Stimulated activated naive CD8-positive, alpha-beta T cell treated with anti-CD3 and anti-CD28 coated beads, Interleukin-15, Interleukin-2, amounts not matched to agents 100 ng/mL and 50 ng/mL, for 24 hours (primary cell): ENCODE measurements around the gene DNAH1.

Experiments used
- H3K27ac Mint-ChIP-seq: one replicate; pipeline ENCODE4 v1.8.0; 2021; ENCODE audit warnings: mild to moderate bottlenecking, mixed read lengths
- H3K27me3 Mint-ChIP-seq: one replicate; pipeline ENCODE4 v1.8.0; 2021; ENCODE audit warnings: mixed read lengths
- H3K36me3 Mint-ChIP-seq: one replicate; pipeline ENCODE4 v1.8.0; 2021; ENCODE audit warnings: low read depth, mixed read lengths
- H3K4me1 Mint-ChIP-seq: one replicate; pipeline ENCODE4 v1.8.0; 2021; ENCODE audit warnings: low read depth, mixed read lengths
- H3K4me3 Mint-ChIP-seq: one replicate; pipeline ENCODE4 v1.8.0; 2021; ENCODE audit warnings: mild to moderate bottlenecking, mixed read lengths
- H3K9me3 Mint-ChIP-seq: one replicate; pipeline ENCODE4 v1.8.0; 2021; ENCODE audit warnings: mixed read lengths

The DNAH1 gene

DNA sequence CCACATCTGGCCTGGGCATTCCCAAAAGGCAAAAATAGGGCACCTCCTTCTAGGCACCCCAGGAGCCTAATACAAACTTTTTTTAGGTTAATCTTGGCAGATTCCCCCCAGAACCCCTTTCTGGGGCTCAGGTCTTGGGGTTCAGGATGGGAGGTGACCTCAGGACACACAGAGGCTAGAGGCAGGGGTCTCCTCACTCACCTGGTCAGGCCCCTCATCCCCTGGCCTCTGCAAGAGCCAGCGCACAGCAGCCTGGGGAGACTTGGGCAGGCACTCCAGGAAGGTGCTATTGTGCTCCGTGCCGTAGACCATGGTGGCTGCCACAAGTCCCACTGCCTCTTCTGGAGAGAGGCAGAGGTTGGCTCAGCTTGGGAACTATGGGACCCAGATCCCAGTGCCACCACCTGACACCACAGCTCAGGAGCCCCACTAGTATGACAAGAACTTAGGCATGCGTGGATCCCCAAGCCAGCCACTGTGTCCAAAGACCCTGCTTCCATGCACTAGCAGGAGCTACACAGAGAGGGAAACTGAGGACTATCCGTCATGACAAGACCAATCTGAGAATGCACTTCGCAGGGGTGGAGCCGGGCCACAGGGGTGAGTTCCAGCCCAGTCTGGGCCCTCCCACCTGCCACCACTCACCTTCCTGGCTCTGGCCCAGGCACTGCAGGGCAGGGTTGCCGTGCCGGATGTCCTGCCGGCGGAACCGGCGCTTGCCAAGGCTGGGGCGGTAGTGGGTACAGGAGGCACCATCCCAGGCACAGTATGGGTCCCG is 121.4 kb downstream of the DNAH1 start:
- no peaks in the 10 kb centered on the region for H3K27me3 Mint-ChIP-seq
- H3K9me3 Mint-ChIP-seq, result no peaks in the 10 kb centered on the region
- no peak overlapping the region for H3K4me3 Mint-ChIP-seq
- H3K36me3 Mint-ChIP-seq, result no peaks in the 10 kb centered on the region
- H3K27ac Mint-ChIP-seq, result no peak overlapping the region
- H3K4me1 Mint-ChIP-seq, result no peaks in the 10 kb centered on the region

DNA sequence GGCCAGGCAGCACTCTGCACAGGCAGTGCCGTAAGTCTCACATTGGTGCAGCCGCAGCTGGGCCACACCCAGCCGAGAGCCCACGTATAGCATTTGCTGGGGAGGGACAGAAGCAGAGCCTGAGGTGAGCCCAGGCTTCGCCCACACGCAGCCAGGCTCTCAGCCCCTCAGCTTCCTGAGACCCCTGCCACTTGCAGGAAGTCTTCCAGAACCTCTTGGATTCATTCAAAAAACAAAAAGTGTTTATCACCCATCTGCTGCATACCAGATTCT is 121.9 kb downstream of the DNAH1 start:
- Mint-ChIP-seq H3K9me3 (no peaks in the 10 kb centered on the region), H3K4me3 (no peak overlapping the region), H3K27me3 (no peaks in the 10 kb centered on the region), H3K36me3 (no peaks in the 10 kb centered on the region), H3K27ac (no peak overlapping the region), H3K4me1 (no peaks in the 10 kb centered on the region)

DNA sequence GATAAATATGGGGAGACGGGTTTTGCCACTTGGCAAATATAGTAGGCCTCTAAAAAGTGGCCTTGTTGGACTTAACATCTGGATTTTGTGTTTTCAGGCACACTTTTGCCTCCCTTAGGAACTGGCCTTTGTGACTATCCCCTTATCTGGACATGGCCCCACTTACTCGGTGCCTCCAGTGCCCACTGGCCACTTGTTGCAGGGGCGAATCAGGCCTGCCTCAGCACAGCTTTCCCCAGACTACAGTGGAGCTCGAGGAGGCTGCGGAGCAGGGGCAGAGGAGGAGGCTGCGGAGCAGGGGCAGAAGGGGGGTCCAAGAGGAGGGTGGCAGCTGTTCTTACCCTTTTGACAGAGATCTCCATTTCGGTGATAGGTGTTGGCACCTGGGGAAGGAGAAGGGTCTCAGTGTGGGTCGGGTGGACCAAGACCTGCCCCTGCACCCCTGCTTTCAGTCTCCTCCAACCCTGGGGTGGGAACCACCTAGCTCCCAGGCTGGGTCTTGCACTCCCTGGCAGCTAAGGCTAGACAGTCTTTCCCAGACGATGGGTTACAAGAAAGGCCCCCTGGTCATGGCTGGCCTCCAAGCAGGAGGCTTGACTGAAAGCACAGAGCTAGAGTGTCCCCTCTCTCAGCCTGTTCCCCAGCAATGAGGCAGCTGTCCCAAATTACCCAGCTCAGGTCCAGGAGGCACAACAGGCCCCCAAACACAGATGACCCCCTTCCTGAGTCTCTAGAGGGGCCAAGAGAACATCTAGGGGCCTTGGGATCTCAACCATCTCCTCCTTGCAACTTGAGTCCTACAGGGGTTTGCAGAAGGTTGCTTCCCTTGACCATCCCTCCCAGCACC is 122.7 kb downstream of the DNAH1 start:
- Mint-ChIP-seq H3K27ac (no peak overlapping the region), H3K4me1 (no peaks in the 10 kb centered on the region), H3K9me3 (no peaks in the 10 kb centered on the region), H3K4me3 (no peak overlapping the region), H3K36me3 (no peaks in the 10 kb centered on the region), H3K27me3 (no peaks in the 10 kb centered on the region)

DNA sequence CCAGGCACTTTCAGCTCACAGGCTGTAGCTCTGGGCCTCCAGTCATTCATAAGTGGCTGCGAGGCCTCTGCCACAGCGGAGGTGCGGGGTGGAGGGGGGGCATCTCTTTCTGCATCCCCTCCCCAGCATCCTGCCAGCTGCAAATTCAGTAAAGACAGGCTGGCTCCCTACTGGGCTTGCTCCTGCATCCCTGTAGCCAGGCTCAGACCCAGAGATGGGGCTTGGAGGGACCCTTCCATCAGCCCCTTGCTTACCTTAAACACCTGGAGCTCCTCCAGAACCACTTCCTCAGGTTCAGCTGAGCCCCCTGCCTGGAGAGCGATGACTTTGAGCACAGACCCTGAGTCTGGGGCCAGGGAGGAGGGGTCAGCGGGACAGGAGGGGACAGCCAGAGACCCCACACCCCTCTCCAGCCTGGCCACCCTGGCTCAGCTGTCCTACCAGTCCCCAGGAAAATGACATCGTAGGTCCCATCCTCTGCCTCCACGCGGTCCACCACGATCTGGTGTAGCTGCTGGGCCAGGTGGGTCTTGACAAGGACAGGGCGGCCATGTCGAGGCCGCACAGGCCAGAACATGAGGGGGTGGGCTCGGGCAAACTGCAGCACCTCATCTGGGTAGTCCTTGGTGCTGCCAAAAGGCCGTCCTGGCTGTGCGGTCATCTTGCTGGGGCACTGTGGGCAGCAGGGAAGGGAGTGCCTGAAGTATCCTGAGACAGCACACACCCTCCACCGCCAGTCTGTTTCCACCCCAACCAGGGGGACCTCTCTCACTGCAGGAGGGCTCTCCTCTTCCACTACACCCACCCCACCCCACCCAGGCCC is 123.5 kb downstream of the DNAH1 start:
- Mint-ChIP-seq H3K36me3 (no peaks in the 10 kb centered on the region), H3K9me3 (no peaks in the 10 kb centered on the region), H3K27me3 (no peaks in the 10 kb centered on the region), H3K4me3 (no peak overlapping the region), H3K4me1 (no peaks in the 10 kb centered on the region), H3K27ac (no peak overlapping the region)

DNA sequence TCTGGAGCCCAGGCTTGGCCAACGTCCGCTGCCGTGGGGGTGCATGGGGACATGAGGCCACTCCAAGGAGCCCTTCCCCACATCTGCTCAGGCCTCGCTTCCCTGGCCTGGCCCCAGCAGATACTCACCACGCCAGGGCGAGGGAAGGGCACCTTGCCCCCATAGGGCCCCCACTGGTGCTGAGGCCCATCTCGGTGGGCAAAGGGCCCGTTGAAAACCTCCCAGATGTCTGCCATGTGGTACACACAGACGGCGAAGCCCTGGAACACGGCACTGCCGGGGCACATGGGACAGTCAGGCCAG is 124.1 kb downstream of the DNAH1 start:
- H3K27ac Mint-ChIP-seq, result no peak overlapping the region

DNA sequence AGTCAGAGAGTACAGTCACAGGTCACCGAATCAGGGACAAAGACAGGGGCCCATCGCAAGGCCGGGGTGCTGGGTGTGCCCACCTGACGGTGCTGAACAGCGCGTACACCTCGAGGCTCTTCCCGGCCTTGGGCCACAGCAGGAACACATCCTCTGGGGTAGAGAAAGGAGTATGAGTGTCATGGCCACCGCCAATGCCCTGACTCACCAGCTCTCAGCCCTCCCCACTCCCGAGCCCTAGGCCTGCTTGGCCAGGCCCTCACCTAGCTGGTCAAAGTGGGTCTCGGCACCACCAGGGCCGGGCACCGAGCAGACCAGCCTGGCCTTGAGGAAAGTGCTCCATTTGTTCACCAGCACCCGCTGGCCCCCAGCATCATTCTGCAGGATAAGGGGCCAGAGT is 124.6 kb downstream of the DNAH1 start:
- Mint-ChIP-seq H3K36me3 (no peaks in the 10 kb centered on the region), H3K9me3 (no peaks in the 10 kb centered on the region), H3K27ac (no peak overlapping the region)

More for the DNA sequence above, 124.1 kb downstream of the DNAH1 start:
- H3K36me3 Mint-ChIP-seq, result no peaks in the 10 kb centered on the region
- no peaks in the 10 kb centered on the region for H3K27me3 Mint-ChIP-seq
- no peaks in the 10 kb centered on the region for H3K4me1 Mint-ChIP-seq
- no peaks in the 10 kb centered on the region for H3K9me3 Mint-ChIP-seq
- no peak overlapping the region for H3K4me3 Mint-ChIP-seq

DNA sequence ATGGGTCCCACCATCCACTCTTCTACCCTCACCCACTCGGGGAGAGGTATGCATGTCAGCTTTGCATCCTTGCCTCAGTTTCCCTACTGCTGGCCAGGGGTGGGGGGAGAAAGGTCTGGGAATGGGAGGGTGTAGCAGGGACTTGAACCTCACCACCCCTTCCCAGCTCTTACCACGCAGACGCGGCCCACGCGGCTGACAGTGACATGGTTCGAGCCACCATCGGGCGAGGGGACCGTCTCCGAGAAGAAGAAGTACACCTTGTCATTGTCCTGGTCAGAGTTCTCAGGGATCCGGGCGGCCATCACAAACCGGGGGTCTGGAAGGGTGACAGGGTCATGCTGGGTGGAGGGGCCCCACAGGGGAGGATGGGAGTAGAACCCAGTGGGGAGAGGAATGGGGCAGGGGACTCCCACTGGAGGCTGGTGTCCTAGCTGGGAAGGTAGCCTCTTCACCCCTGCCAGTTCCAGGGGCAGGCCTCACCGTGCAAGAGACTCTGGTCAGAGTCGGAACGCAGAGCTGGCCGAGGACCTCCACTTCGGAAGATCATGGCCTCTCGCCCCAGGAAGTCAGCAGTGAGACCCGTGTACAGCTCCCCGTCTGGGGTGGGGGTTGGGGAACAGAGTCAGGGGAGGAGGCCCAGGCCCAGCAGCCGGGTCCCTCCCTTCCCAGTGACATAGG is 125.1 kb downstream of the DNAH1 start:
- Mint-ChIP-seq H3K27me3 (no peaks in the 10 kb centered on the region), H3K4me1 (no peaks in the 10 kb centered on the region), H3K36me3 (no peaks in the 10 kb centered on the region), H3K27ac (no peak overlapping the region), H3K4me3 (no peak overlapping the region), H3K9me3 (no peaks in the 10 kb centered on the region)

More for the DNA sequence above, 124.6 kb downstream of the DNAH1 start:
- H3K4me3 Mint-ChIP-seq, result no peak overlapping the region
- H3K4me1 Mint-ChIP-seq, result no peaks in the 10 kb centered on the region
- H3K27me3 Mint-ChIP-seq, result no peaks in the 10 kb centered on the region

DNA sequence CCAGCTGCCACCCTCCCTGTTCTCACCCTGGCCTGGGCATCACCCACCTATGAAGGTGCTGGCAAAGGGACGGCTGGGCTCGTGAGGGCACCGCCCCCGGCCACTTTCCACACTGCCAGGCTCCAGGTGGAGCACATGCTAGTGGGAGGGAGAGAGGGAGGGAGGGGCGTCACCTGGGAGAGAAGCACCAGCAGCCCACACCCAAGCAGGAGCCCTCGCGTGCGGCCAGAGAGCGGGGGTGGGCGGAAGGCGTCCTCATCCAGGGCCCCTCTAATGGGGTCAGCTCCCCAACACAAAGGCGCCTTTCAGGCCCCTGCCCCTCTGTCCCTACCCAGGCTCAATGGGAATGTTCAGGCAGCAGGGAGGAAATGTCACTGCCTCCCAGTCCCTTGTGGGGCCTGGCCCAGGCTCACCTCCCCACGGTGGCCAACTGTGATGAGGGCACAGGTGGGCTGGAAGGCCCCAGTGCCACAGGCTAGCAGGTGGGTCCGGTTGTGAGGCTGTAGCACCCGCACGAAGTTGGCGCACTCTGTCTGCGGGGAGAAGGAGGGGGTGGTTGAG is 125.7 kb downstream of the DNAH1 start:
- Mint-ChIP-seq H3K27ac (no peak overlapping the region), H3K4me1 (no peaks in the 10 kb centered on the region), H3K4me3 (no peak overlapping the region), H3K27me3 (no peaks in the 10 kb centered on the region), H3K9me3 (no peaks in the 10 kb centered on the region), H3K36me3 (no peaks in the 10 kb centered on the region)

DNA sequence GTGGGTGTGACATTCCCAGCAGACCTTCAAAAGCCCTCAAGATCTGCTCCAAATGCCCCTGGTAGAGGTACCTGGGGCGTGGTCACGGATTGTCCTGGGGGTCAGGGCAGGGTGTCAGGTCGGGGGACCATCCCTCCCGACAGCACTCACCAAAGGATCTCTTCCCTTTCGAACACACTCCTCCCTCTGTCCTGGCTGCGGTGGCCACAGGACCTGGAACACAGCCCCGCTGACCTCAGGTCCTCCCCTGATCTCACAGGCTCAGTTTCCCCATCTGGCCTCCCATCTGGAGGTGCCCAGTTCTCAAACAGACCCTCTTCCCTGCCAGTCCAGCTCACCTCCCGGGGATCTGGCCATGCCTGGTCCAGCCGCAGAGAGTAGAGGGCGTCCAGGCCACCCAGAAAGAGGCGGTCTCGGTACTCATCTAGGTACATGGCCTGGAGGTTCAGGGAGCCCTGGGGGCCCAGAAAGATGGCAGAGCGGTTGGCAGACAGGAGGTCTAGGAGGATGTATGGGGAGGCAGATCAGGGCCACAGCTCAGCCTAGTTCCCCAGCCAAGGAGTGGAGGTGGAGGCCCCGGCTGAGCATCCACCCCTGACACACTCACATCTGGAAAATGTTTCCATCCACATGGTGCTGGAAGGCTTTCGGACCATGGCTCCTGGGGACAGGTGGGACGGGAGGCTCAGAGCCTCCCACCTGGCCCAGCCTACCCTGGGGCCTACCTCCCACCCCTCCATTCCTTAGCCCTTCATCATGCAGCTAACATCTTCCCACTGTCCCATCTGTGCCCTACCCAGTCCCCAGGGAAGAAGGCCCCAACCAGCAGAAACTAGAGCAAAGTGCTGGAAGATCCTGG is 126.5 kb downstream of the DNAH1 start:
- H3K27ac Mint-ChIP-seq, result no peak overlapping the region
- H3K4me1 Mint-ChIP-seq, result no peaks in the 10 kb centered on the region
- H3K9me3 Mint-ChIP-seq, result no peaks in the 10 kb centered on the region
- H3K27me3 Mint-ChIP-seq, result no peaks in the 10 kb centered on the region
- H3K4me3 Mint-ChIP-seq, result no peak overlapping the region
- H3K36me3 Mint-ChIP-seq, result no peaks in the 10 kb centered on the region

DNA sequence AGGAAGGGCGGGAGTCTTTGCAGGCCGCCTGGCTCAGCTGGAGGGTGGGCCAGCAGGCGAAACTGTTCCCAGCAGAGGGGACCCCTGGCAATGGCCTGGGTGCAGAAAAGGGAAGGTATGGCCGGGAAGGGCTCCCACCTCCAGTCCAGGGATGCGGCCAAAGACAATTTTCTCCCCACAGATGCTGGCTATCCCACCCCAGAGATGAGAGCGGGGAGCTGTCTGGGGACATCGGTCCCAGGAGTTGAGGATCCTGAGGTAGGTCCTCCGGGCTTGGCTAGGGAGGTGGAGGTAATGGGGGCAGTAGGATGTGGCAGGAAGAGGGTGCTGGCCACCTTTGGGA is 127.1 kb downstream of the DNAH1 start:
- Mint-ChIP-seq H3K36me3 (no peaks in the 10 kb centered on the region), H3K9me3 (no peaks in the 10 kb centered on the region), H3K4me1 (no peaks in the 10 kb centered on the region), H3K27ac (no peak overlapping the region), H3K27me3 (no peaks in the 10 kb centered on the region), H3K4me3 (no peak overlapping the region)

DNA sequence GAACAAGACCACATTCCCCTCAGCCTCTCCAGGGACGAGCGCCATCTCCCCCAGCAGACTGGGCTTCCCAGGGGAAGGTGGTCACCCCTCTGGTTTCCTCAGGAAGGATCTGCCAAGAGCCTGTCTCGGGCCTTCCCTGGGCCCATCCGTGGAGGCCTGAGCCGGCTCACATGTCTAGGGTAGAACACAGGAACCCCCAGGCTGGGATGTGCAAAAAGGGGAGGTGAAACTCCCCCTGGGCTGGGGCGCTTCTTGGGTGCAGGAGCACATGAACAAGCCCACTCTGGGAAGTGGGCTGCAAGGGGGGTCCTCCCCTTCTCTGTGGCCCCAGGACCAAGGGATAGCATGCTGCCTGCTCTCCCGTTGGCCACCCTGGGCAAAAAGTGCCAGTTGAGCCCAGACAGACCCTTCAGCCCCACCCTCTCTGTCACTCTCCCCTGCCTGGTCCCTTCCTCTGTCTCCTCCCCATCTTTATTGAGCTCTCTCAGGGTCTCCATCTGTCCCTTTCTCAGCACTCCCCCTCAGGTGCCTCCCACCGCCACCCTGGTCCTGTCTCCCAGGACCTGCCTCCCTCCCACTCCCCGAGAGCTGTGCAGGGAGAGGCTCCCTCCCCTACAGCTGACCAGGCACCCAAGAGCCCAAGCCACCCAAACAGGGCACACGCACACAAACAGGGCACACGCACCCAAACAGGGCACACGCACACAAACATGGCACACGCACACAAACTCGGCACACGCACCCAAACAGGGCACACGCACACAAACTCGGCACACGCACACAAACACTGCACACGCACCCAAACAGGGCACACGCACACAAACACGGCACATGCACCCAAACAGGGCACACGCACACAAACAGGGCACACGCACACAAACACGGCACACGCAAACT is 127.9 kb downstream of the DNAH1 start:
- Mint-ChIP-seq H3K4me1 (no peaks in the 10 kb centered on the region), H3K9me3 (no peaks in the 10 kb centered on the region)

DNA sequence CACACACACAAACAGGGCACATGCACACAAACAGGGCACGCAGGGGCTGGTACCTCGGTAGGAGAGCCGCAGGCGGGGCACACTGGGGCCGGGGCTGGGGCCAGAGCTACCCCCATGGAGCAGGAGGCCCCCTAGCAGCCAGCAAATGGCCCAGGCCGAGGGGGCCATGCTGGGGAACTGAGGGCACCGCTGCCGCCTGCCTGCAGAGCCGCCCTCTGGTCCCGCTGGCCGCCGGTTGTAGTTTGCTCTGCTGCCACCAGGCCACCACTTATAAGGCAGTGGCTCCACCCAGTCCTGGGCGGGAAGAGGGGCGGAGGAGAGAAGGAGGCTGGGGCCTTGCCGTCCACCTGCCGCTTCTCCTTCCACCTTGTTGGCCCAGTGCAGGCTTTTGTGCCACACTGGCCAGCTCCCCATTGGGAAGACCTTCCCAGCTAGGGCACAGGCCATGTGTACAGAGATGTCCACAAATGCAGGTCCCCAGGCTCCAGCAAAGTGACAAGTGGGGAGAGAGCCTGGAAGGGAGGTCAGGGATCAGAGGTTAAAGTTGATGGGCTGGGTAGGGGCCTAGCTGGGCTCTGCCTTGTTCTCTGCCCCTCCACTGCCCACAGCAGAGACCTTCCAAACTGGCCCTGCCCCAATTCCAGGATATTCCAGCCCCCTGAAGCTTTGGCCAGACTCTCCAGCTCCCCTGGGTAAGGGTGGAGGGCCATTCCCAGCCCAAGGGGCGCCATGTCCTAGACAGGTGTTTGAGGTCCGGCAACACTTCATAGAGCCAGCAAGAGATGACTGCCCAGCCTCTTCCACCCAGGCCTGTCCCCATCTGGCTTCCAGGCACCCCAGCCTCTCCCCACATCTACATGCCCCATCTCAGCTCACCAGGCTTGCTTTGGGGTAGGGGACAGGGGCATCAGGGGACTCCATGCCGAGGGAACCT is 129.0 kb downstream of the DNAH1 start, which contains the start of gene SEMA3G:
SEMA3G (minus strand) TSS at position 244 of the 934 bp plus-strand sequence; CDS start at position 168, 76 bp downstream.
- H3K4me1 Mint-ChIP-seq, result no peaks in the 10 kb centered on the region
- no peak within 1 kb of the TSS for H3K27ac Mint-ChIP-seq
- no peaks in the 10 kb centered on the region for H3K27me3 Mint-ChIP-seq
- H3K9me3 Mint-ChIP-seq, result no peaks in the 10 kb centered on the region
- no peak within 1 kb of the TSS for H3K4me3 Mint-ChIP-seq
- no peaks in the 10 kb centered on the region for H3K36me3 Mint-ChIP-seq

More for the DNA sequence above, 127.9 kb downstream of the DNAH1 start:
- no peak overlapping the region for H3K27ac Mint-ChIP-seq
- H3K27me3 Mint-ChIP-seq, result no peaks in the 10 kb centered on the region
- no peaks in the 10 kb centered on the region for H3K36me3 Mint-ChIP-seq
- no peak overlapping the region for H3K4me3 Mint-ChIP-seq
